IPS-NIHi7 (cell line): ENCODE results near the gene DEXI.
"Not testable (repeated sequence)": the region's sequence is repeated elsewhere in the genome, so short reads cannot be mapped to it uniquely, and the experiment has no call there.

Experiments
- DNase-seq: peaks from one replicate; pipeline ENCODE4 v3.0.0; 2012; ENCODE audit warnings: mixed read lengths; ENCODE audit errors: extremely low spot score

The DEXI gene

GRCh38 chr16:10941127-10941933 lies 938 bp downstream of the DEXI start:
- no peak for DNase-seq

- DNase-seq: no peak
Measured at GRCh38 chr16:10940501-10941079, 1.7 kb downstream of the DEXI start.

GRCh38 chr16:10939649-10940234 lies 2.5 kb downstream of the DEXI start:
- DNase-seq: no peak

GRCh38 chr16:10938796-10939648 lies 3.2 kb downstream of the DEXI start:
- DNase-seq: no peak

- DNase-seq: no peak
Measured at GRCh38 chr16:10938321-10938720, 3.9 kb downstream of the DEXI start.

GRCh38 chr16:10937068-10937859 lies 5.0 kb downstream of the DEXI start:
- DNase-seq: no peak

- DNase-seq: no peak
Measured at GRCh38 chr16:10936272-10936984, 5.8 kb downstream of the DEXI start.

GRCh38 chr16:10935226-10935915 lies 6.9 kb downstream of the DEXI start:
- DNase-seq: no peak

GRCh38 chr16:10934325-10935107 lies 7.8 kb downstream of the DEXI start:
- DNase-seq: no peak

GRCh38 chr16:10933865-10934264 lies 8.4 kb downstream of the DEXI start:
- no peak for DNase-seq

GRCh38 chr16:10932959-10933710 lies 9.1 kb downstream of the DEXI start:
- DNase-seq: no peak

GRCh38 chr16:10931977-10932632 lies 10.2 kb downstream of the DEXI start:
- DNase-seq: no peak

- DNase-seq: no peak
Measured at GRCh38 chr16:10931134-10931533, 11.1 kb downstream of the DEXI start.

- no peak for DNase-seq
Measured at GRCh38 chr16:10930755-10931093, 11.5 kb downstream of the DEXI start.

GRCh38 chr16:10929853-10930754 lies 12.2 kb downstream of the DEXI start:
- DNase-seq: no peak

GRCh38 chr16:10929097-10929496 lies 13.2 kb downstream of the DEXI start:
- DNase-seq: not testable (repeated sequence)

GRCh38 chr16:10927497-10928112 lies 14.7 kb downstream of the DEXI start:
- no peak for DNase-seq
